ENCODE data around the gene YTHDF1.

The YTHDF1 gene

GRCh38 chr20:63167918-63168520 lies 47.9 kb downstream of the YTHDF1 start:
- TF ChIP-seq, protein P1, sequence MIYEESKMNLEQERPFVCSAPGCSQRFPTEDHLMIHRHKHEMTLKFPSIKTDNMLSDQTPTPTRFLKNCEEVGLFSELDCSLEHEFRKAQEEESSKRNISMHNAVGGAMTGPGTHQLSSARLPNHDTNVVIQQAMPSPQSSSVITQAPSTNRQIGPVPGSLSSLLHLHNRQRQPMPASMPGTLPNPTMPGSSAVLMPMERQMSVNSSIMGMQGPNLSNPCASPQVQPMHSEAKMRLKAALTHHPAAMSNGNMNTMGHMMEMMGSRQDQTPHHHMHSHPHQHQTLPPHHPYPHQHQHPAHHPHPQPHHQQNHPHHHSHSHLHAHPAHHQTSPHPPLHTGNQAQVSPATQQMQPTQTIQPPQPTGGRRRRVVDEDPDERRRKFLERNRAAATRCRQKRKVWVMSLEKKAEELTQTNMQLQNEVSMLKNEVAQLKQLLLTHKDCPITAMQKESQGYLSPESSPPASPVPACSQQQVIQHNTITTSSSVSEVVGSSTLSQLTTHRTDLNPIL (CRISPR knock-in tag; IDR thresholded peaks at IDR 0.05; ENCODE audit: low read depth): no peak
- TF ChIP-seq ZNF565 (CRISPR knock-in tag; conservative IDR thresholded peaks at IDR 0.05; ENCODE audit: low read depth): no peak
- ATAC-seq: no peak

DNA sequence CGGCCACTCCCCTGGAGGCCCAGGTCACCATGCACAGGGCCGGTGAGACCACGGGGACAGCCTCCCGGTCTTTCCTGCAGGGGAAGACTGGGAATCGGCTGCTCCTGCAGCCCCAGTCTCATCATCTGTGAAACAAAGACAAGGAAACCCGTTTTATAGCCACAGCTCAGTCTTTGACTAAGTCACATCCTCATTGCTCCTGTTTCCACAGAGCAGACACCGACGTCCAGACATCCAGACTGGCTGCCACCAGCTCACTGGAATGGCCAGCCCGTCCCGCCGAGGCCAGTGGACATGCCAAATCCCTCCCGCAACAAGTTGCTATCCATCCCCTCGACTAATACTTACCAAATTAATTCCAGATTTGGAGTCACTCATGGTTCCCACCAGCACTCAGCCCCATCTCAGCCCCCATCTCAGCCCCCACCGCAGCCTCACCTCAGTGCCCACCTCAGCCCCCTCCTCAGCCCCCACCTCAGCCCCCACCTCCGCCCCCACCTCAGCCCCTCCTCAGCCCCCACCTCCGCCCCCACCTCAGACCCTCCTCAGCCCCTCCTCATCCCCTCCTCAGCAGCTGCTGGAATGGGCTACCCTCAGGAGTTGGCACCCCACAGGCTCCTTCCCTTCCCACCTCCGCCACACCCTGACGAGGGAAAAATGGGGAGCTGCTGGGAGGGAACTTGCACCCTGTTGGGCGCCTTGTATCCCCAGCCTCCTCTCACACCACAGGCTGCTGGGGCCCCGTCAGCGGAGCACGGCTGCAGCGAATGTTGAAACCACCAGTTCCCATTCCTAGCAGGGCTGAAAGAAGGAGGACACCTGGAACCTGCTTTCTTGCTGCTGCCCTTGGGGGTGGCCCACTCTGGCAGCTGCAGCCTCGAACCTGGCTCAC lies 48.7 kb downstream of the YTHDF1 start:
- no peak for TF ChIP-seq ZC3H10 (CRISPR knock-in tag; IDR thresholded peaks at IDR 0.05)
- no peak for TF ChIP-seq TCF4 (CRISPR knock-in tag; IDR thresholded peaks at IDR 0.05; ENCODE audit: borderline replicate concordance)
- TF ChIP-seq, protein P2, sequence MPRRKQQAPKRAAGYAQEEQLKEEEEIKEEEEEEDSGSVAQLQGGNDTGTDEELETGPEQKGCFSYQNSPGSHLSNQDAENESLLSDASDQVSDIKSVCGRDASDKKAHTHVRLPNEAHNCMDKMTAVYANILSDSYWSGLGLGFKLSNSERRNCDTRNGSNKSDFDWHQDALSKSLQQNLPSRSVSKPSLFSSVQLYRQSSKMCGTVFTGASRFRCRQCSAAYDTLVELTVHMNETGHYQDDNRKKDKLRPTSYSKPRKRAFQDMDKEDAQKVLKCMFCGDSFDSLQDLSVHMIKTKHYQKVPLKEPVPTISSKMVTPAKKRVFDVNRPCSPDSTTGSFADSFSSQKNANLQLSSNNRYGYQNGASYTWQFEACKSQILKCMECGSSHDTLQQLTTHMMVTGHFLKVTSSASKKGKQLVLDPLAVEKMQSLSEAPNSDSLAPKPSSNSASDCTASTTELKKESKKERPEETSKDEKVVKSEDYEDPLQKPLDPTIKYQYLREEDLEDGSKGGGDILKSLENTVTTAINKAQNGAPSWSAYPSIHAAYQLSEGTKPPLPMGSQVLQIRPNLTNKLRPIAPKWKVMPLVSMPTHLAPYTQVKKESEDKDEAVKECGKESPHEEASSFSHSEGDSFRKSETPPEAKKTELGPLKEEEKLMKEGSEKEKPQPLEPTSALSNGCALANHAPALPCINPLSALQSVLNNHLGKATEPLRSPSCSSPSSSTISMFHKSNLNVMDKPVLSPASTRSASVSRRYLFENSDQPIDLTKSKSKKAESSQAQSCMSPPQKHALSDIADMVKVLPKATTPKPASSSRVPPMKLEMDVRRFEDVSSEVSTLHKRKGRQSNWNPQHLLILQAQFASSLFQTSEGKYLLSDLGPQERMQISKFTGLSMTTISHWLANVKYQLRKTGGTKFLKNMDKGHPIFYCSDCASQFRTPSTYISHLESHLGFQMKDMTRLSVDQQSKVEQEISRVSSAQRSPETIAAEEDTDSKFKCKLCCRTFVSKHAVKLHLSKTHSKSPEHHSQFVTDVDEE (CRISPR knock-in tag; IDR thresholded peaks at IDR 0.05): no peak
- TF ChIP-seq ZFP30 (CRISPR knock-in tag; IDR thresholded peaks at IDR 0.05): no peak
- TF ChIP-seq SNAI2 (CRISPR knock-in tag; IDR thresholded peaks at IDR 0.05): no peak
- no peak for TF ChIP-seq ZNF70 (CRISPR knock-in tag; IDR thresholded peaks at IDR 0.05)
- TF ChIP-seq POU6F1 (CRISPR knock-in tag; IDR thresholded peaks at IDR 0.05; ENCODE audit: borderline replicate concordance, low read depth): no peak
- TF ChIP-seq PPARA (CRISPR knock-in tag; IDR thresholded peaks at IDR 0.05; ENCODE audit: borderline replicate concordance): no peak
- TF ChIP-seq CSRNP3 (CRISPR knock-in tag; IDR thresholded peaks at IDR 0.05): no peak
- ATAC-seq: no peak

- ATAC-seq: no peak
- TF ChIP-seq PPARA (CRISPR knock-in tag; IDR thresholded peaks at IDR 0.05; ENCODE audit: borderline replicate concordance) (no peak), TCF4 (CRISPR knock-in tag; IDR thresholded peaks at IDR 0.05; ENCODE audit: borderline replicate concordance) (no peak), ZFP30 (CRISPR knock-in tag; IDR thresholded peaks at IDR 0.05) (no peak), ZNF565 (CRISPR knock-in tag; conservative IDR thresholded peaks at IDR 0.05; ENCODE audit: low read depth) (no peak), ZNF70 (CRISPR knock-in tag; IDR thresholded peaks at IDR 0.05) (no peak), ZNF8 (CRISPR knock-in tag; IDR thresholded peaks at IDR 0.05) (no peak), ESRRG (CRISPR knock-in tag; IDR thresholded peaks at IDR 0.05) (no peak), POU6F1 (CRISPR knock-in tag; IDR thresholded peaks at IDR 0.05; ENCODE audit: borderline replicate concordance, low read depth) (no peak), SNAI2 (CRISPR knock-in tag; IDR thresholded peaks at IDR 0.05) (no peak), RARB (CRISPR knock-in tag; IDR thresholded peaks at IDR 0.05) (no peak), OSR1 (CRISPR knock-in tag; IDR thresholded peaks at IDR 0.05) (no peak), ZC3H10 (CRISPR knock-in tag; IDR thresholded peaks at IDR 0.05) (no peak), ISL1 (CRISPR knock-in tag; IDR thresholded peaks at IDR 0.05) (no peak), GLIS3 (CRISPR knock-in tag; IDR thresholded peaks at IDR 0.05) (no peak), ARNTL (CRISPR knock-in tag; IDR thresholded peaks at IDR 0.05; ENCODE audit: borderline replicate concordance, low read depth) (no peak), CSRNP3 (CRISPR knock-in tag; IDR thresholded peaks at IDR 0.05) (no peak)
- TF ChIP-seq, protein P2 (CRISPR knock-in tag; IDR thresholded peaks at IDR 0.05): no peak
These were observed 49.5 kb downstream of the YTHDF1 start for GRCh38 chr20:63166193-63167020.
